H1 (cell line): ENCODE measurements around the gene SH3D19. TPM values are rescaled to one million over a fixed set of nuclear protein-coding genes. Genes with fewer than 3 reads are reported as not detected.

Experiments used
- CTCF ChIA-PET: fragments of 300-600 bp; sonication (Branson Sonifier 250); formaldehyde crosslinking; loops from one replicate; lab custom pipeline; 2021; ENCODE audit not compliant: partially characterized antibody; lab: Charles Lee
- POLR2A ChIA-PET: fragments of 300-600 bp; sonication (Branson Sonifier 250); formaldehyde crosslinking; loops from one replicate; lab custom pipeline; 2021; ENCODE audit warnings: inconsistent platforms; ENCODE audit not compliant: partially characterized antibody; lab: Charles Lee
- DNase-seq, 2 experiments: peaks; one replicate each; pipeline versions ENCODE4 v3.0.0 to v3.0.0-alpha.2; 2010 to 2022; ENCODE audit warnings: low spot score in 2 of 2, low read depth in 1 of 2, mixed read lengths in 1 of 2
- FAIRE-seq: peaks from 2 replicates; lab custom pipeline; 2011; peaks lifted over from hg19 to GRCh38; lab: Jason Lieb, UNC
- H2AFZ ChIP-seq: 2 replicates; pipeline ENCODE4 v1.8.1; 2012; ENCODE audit warnings: low read length, inconsistent platforms
- H2AK5ac ChIP-seq: 2 replicates; pipeline ENCODE4 v1.6.1; 2013; ENCODE audit warnings: low read depth, low read length
- H2BK120ac ChIP-seq: replicated peaks from 2 replicates; pipeline ENCODE3; 2013; ENCODE audit warnings: low read depth, low read length, inconsistent platforms
- H2BK12ac ChIP-seq: 2 replicates; pipeline ENCODE4 v1.6.1; 2013; ENCODE audit warnings: low read depth, low read length
- H2BK15ac ChIP-seq: 2 replicates; pipeline ENCODE4 v1.6.1; 2013; ENCODE audit warnings: low read length
- H2BK20ac ChIP-seq: 2 replicates; pipeline ENCODE4 v1.6.1; 2013; ENCODE audit warnings: low read length
- H2BK5ac ChIP-seq: 2 replicates; pipeline ENCODE4 v1.6.1; 2013; ENCODE audit warnings: low read depth, low read length
- H3K14ac ChIP-seq: 2 replicates; pipeline ENCODE4 v1.6.1; 2013; ENCODE audit warnings: inconsistent platforms; ENCODE audit not compliant: insufficient read length
- H3K18ac ChIP-seq: 2 replicates; pipeline ENCODE4 v1.6.1; 2013; ENCODE audit warnings: low read length; ENCODE audit errors: extremely low read depth
- H3K23ac ChIP-seq: 2 replicates; pipeline ENCODE4 v1.6.1; 2013; ENCODE audit warnings: inconsistent platforms; ENCODE audit not compliant: insufficient read length
- H3K23me2 ChIP-seq: 2 replicates; pipeline ENCODE4 v1.6.1; 2013; ENCODE audit warnings: low read depth, low read length
- H3K27ac ChIP-seq: 2 replicates; pipeline ENCODE4 v1.6.1; 2011; ENCODE audit warnings: low read depth, low read length, inconsistent platforms
- H3K27me3 ChIP-seq, 4 experiments: replicated peaks in 1 of 4; 1 replicate in 1 of 4; 2 replicates in 3 of 4; pipeline versions ENCODE4 v1.6.1 to v1.8.1; 2011 to 2013; ENCODE audit warnings: low read length in 3 of 4, mild to moderate bottlenecking in 3 of 4, inconsistent platforms in 2 of 4, mixed read lengths in 2 of 4, moderate library complexity in 1 of 4; ENCODE audit not compliant: control insufficient read depth in 3 of 4, insufficient read depth in 3 of 4; ENCODE audit errors: extremely low read depth in 1 of 4
- H3K36me3 ChIP-seq, 4 experiments: 2 replicates each; pipeline versions ENCODE4 v1.6.1 to v1.8.1; 2011 to 2013; ENCODE audit warnings: mild to moderate bottlenecking in 4 of 4, low read length in 3 of 4, moderate library complexity in 2 of 4, control low read depth in 1 of 4, inconsistent platforms in 1 of 4; ENCODE audit not compliant: insufficient read depth in 4 of 4, control insufficient read depth in 2 of 4
- H3K4ac ChIP-seq: replicated peaks from 2 replicates; pipeline ENCODE3; 2013; ENCODE audit warnings: low read length, low read depth, mixed read lengths, inconsistent platforms; ENCODE audit not compliant: insufficient read length
- H3K4me1 ChIP-seq, 4 experiments: replicated peaks in 1 of 4; 1 replicate in 1 of 4; 2 replicates in 3 of 4; pipeline versions ENCODE4 v1.6.1 to v1.8.1; 2011 to 2013; ENCODE audit warnings: low read length in 3 of 4, inconsistent platforms in 2 of 4, mixed read lengths in 1 of 4; ENCODE audit not compliant: insufficient read depth in 4 of 4, control insufficient read depth in 3 of 4
- H3K4me2 ChIP-seq, 2 experiments: 2 replicates each; pipeline versions ENCODE4 v1.6.1 to v1.8.1; 2011 to 2013; ENCODE audit warnings: low read depth in 2 of 2, low read length in 2 of 2, control low read depth in 1 of 2, inconsistent platforms in 1 of 2, mild to moderate bottlenecking in 1 of 2; ENCODE audit not compliant: insufficient read depth in 1 of 2
- H3K4me3 ChIP-seq, 4 experiments: fragments of 200-600, 300-600 bp in 1 of 4; sonication (generic), shearing (Covaris generic), sonication (Bioruptor Twin) in 1 of 4; 2 replicates each; pipeline versions ENCODE4 v1.5.1 to v1.8.1; 2011 to 2016; ENCODE audit warnings: low read length in 4 of 4, low read depth in 3 of 4, control low read depth in 2 of 4, inconsistent platforms in 2 of 4, mild to moderate bottlenecking in 2 of 4, mixed read lengths in 1 of 4, moderate library complexity in 1 of 4; ENCODE audit not compliant: insufficient read depth in 2 of 4; ENCODE audit errors: extremely low read depth in 1 of 4
- H3K56ac ChIP-seq: replicated peaks from 2 replicates; pipeline ENCODE3; 2013; ENCODE audit warnings: low read depth, mild to moderate bottlenecking, mixed read lengths, low read length, inconsistent platforms; ENCODE audit not compliant: insufficient read length
- H3K79me1 ChIP-seq: 2 replicates; pipeline ENCODE4 v1.6.1; 2013; ENCODE audit warnings: low read depth, low read length, control low read depth
- H3K79me2 ChIP-seq, 2 experiments: 2 replicates each; pipeline versions ENCODE4 v1.6.1 to v1.8.1; 2012 to 2013; ENCODE audit warnings: low read length in 2 of 2, mild to moderate bottlenecking in 2 of 2, inconsistent platforms in 1 of 2; ENCODE audit not compliant: insufficient read depth in 2 of 2, control insufficient read depth in 1 of 2
- H3K9ac ChIP-seq, 4 experiments: replicated peaks in 1 of 4; 1 replicate in 1 of 4; 2 replicates in 3 of 4; pipeline versions ENCODE4 v1.6.1 to v1.8.1; 2011 to 2013; ENCODE audit warnings: low read depth in 3 of 4, low read length in 3 of 4, control low read depth in 2 of 4, mild to moderate bottlenecking in 2 of 4, moderate library complexity in 2 of 4, inconsistent platforms in 1 of 4; ENCODE audit errors: extremely low read depth in 1 of 4
- H3K9me3 ChIP-seq, 2 experiments: 2 replicates each; pipeline versions ENCODE4 v1.6.1 to v1.8.1; 2012 to 2013; ENCODE audit warnings: mild to moderate bottlenecking in 2 of 2, moderate library complexity in 2 of 2, control low read depth in 1 of 2, inconsistent platforms in 1 of 2, low read depth in 1 of 2, low read length in 1 of 2, mixed read lengths in 1 of 2; ENCODE audit not compliant: insufficient read depth in 2 of 2
- H4K20me1 ChIP-seq, 2 experiments: replicated peaks in 1 of 2; 2 replicates each; pipeline versions ENCODE3 to v1.8.1; 2011 to 2013; ENCODE audit warnings: inconsistent platforms in 2 of 2, low read length in 2 of 2, mild to moderate bottlenecking in 1 of 2; ENCODE audit not compliant: insufficient read depth in 2 of 2, control insufficient read depth in 1 of 2
- H4K5ac ChIP-seq: 2 replicates; pipeline ENCODE4 v1.6.1; 2013; ENCODE audit warnings: low read length, low read depth, mixed read lengths, inconsistent platforms; ENCODE audit not compliant: insufficient read length
- H4K8ac ChIP-seq: 2 replicates; pipeline ENCODE4 v1.8.0; 2013; ENCODE audit warnings: mild to moderate bottlenecking, moderate library complexity, low read length, inconsistent platforms; ENCODE audit not compliant: insufficient read depth; ENCODE audit errors: extremely low read depth
- H4K91ac ChIP-seq: replicated peaks from 2 replicates; pipeline ENCODE3; 2013; ENCODE audit warnings: low read length, mixed read lengths, inconsistent platforms; ENCODE audit not compliant: insufficient read length
- ATF3 ChIP-seq: IDR thresholded peaks from 2 replicates; pipeline ENCODE4 v1.6.1; 2011; ENCODE audit warnings: low read depth, mild to moderate bottlenecking, low read length; ENCODE audit not compliant: insufficient read depth
- CHD2 ChIP-seq: IDR thresholded peaks from 2 replicates; pipeline ENCODE4 v1.6.1; 2012; ENCODE audit warnings: low read length, improper control_type of control experiment
- CREB1 ChIP-seq: IDR thresholded peaks from 2 replicates; pipeline ENCODE4 v1.6.1; 2012; ENCODE audit warnings: inconsistent platforms
- EZH2 ChIP-seq: fragments of 200-600 bp; sonication (generic); IDR thresholded peaks from 2 replicates; pipeline ENCODE4 v1.7.1; 2012; ENCODE audit warnings: low read depth, mild to moderate bottlenecking, moderate library complexity, low read length, inconsistent platforms; ENCODE audit not compliant: severe bottlenecking
- MAFK ChIP-seq: IDR thresholded peaks from 2 replicates; pipeline ENCODE4 v1.6.1; 2012; ENCODE audit warnings: low read depth, mild to moderate bottlenecking, improper control_type of control experiment, low read length
- POLR2AphosphoS5 ChIP-seq: IDR thresholded peaks from 2 replicates; pipeline ENCODE4 v1.6.1; 2011; ENCODE audit warnings: low read depth, low read length
- POU5F1 ChIP-seq: IDR thresholded peaks from 2 replicates; pipeline ENCODE4 v1.6.1; 2011; ENCODE audit warnings: low read depth, mild to moderate bottlenecking, low read length, moderate library complexity
- RBBP5 ChIP-seq: IDR thresholded peaks from 2 replicates; pipeline ENCODE4 v1.7.1; 2012; ENCODE audit warnings: low read depth, mild to moderate bottlenecking, inconsistent platforms, low read length, moderate library complexity, borderline replicate concordance
- WGBS, 2 experiments: shearing (Covaris generic) in 1 of 2; methylation state at CpG; one replicate each; pipeline versions ENCODE4 v1.1.6 to v1.1.7; 2013 to 2015; ENCODE audit warnings: low lambda C conversion rate in 2 of 2, mixed read lengths in 2 of 2, inconsistent platforms in 1 of 2, low coverage in 1 of 2, missing lambda C conversion rate in 1 of 2; ENCODE audit not compliant: insufficient replicate concordance in 2 of 2, insufficient coverage in 1 of 2, insufficient read length in 1 of 2; ENCODE audit errors: extremely low coverage in 1 of 2, missing lambda C conversion rate in 1 of 2; 5-methylcytosine and 5-hydroxymethylcytosine counted together
- polyA plus RNA-seq, 7 experiments: library from polyadenylated mRNA; depleted of rRNA in 3 of 7; stranded (reverse) in 5 of 7; unstranded in 2 of 7; fragments of >200 nt in 5 of 7; fragments of 200-250 nt in 2 of 7; gene quantifications; 1 replicate in 5 of 7; 2 replicates in 1 of 7; 4 replicates in 1 of 7; pipeline versions ENCODE4 v1.2.1 to v1.2.3, GENCODE V29; 2011 to 2013; ENCODE audit warnings: missing spikeins in 2 of 7, mixed read lengths in 2 of 7
- total RNA-seq: library from RNA; stranded (reverse); fragmentation: NEBNext Ultra II Directional; extraction: Animal tissue kit (Norgen Biotek cat#: 25700); gene quantifications from 2 replicates; pipeline ENCODE4 v1.2.1, GENCODE V29; 2021

Gene SH3D19
- total and polyA plus RNA-seq, 2 of the 8 experiments (the other 6 are each of a cell fraction or from before 2014, with no cell fraction given) = 11.7 to 51.3 TPM

GRCh38 chr4:151207868-151208267, 117.5 kb downstream of the SH3D19 start:
- ChIA-PET POLR2A (interaction anchor here (0.8 to 1.7 kb wide), 3 partner anchors 9 to 118 kb away, joined by 3 read pairs; partner anchors contain the start of gene SH3D19), CTCF (interaction anchor here (0.8 kb wide), 1 partner anchor 9 kb away, joined by 3 read pairs; no protein-coding TSS in a partner anchor)
- no peaks in the 10 kb centered on the region for H3K79me1 ChIP-seq
- no peak overlapping the region for H3K18ac ChIP-seq
- H2BK120ac ChIP-seq = no peak overlapping the region
- no peak overlapping the region for H3K14ac ChIP-seq
- H3K4me1 ChIP-seq = peaks cover 0 to 2% (median 0%) of the 10 kb centered on the region in 4 experiments; a peak in 1 of 7 replicates
- H3K23ac ChIP-seq = no peak overlapping the region
- no peak for TF ChIP-seq POLR2AphosphoS5
- no peak for TF ChIP-seq EZH2
- TF ChIP-seq RBBP5 = no peak
- TF ChIP-seq CREB1 = no peak
- no peak for TF ChIP-seq POU5F1
- no peak for TF ChIP-seq CHD2
- no peak for TF ChIP-seq MAFK
- no peak for TF ChIP-seq ATF3
- no peak overlapping the region for H2BK15ac ChIP-seq
- H3K23me2 ChIP-seq = no peaks in the 10 kb centered on the region
- no peak overlapping the region for H3K9ac ChIP-seq
- H3K4me2 ChIP-seq = no peak overlapping the region
- H4K5ac ChIP-seq = no peak overlapping the region
- no peak overlapping the region for H4K91ac ChIP-seq
- H2AK5ac ChIP-seq = no peak overlapping the region
- H2BK12ac ChIP-seq = no peak overlapping the region
- no peak overlapping the region for H2BK5ac ChIP-seq
- H4K20me1 ChIP-seq = no peaks in the 10 kb centered on the region
- no peak overlapping the region for H3K4ac ChIP-seq
- H4K8ac ChIP-seq = no peak overlapping the region
- H3K27ac ChIP-seq = no peak overlapping the region
- no peaks in the 10 kb centered on the region; a peak in 1 of 8 replicates for H3K36me3 ChIP-seq
- H3K4me3 ChIP-seq = no peak overlapping the region
- no peaks in the 10 kb centered on the region for H3K79me2 ChIP-seq
- no peaks in the 10 kb centered on the region for H3K9me3 ChIP-seq
- DNase-seq (no peak), FAIRE-seq (no peak)
- no peak overlapping the region for H2BK20ac ChIP-seq
- H3K56ac ChIP-seq = no peak overlapping the region
- no peak overlapping the region for H2AFZ ChIP-seq
- WGBS, 2 experiments = 93% methylated on average over 1 of the region's 1 CpG; no CpG with 5 or more reads in 1 of the 2 experiments
- no peaks in the 10 kb centered on the region for H3K27me3 ChIP-seq
